ENCODE data around the gene SYNPR.

SYNPR gene

GRCh38 chr3:63561879-63562278 is 283.8 kb downstream of the SYNPR start:
- Histone ChIP-seq H3K9me3 (no peaks in the 10 kb centered on the region), H3K4me3 (no peak overlapping the region), H3K4me2 (no peak overlapping the region), H3K27me3 (no peaks in the 10 kb centered on the region), H3K36me3 (no peaks in the 10 kb centered on the region), H4K20me1 (no peaks in the 10 kb centered on the region), H3K9ac (no peak overlapping the region), H3K4me1 (no peaks in the 10 kb centered on the region), H3K27ac (no peak overlapping the region)
- TF ChIP-seq Cebpa-rat (IDR thresholded peaks at IDR 0.05), result no peak

DNA sequence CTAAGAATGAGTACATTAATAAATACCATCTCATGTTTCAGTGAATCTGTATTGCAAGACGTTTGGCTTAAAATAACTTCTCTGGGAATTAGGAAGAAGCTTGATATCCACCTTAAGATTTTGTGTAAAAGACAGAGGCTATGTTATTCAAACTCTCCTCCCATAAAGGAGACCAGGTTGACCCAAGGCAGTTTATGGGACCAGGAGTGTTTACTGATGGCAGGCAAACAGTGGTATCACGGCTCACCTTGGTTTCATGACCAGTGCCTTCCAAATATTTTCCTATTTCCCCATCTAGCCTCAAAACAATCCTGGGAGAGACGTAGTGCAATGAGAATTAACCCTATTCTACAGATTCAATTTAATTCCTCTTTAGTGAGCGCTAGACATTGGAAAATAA is 284.2 kb downstream of the SYNPR start:
- H3K27me3 ChIP-seq, result no peaks in the 10 kb centered on the region
- no peak for TF ChIP-seq Cebpa-rat (IDR thresholded peaks at IDR 0.05)
- no peak overlapping the region for H3K9ac ChIP-seq
- H3K4me3 ChIP-seq, result no peak overlapping the region
- no peaks in the 10 kb centered on the region for H3K9me3 ChIP-seq
- H3K27ac ChIP-seq, result no peak overlapping the region
- no peaks in the 10 kb centered on the region for H3K4me1 ChIP-seq
- no peaks in the 10 kb centered on the region for H4K20me1 ChIP-seq
- H3K36me3 ChIP-seq, result no peaks in the 10 kb centered on the region
- no peak overlapping the region for H3K4me2 ChIP-seq

DNA sequence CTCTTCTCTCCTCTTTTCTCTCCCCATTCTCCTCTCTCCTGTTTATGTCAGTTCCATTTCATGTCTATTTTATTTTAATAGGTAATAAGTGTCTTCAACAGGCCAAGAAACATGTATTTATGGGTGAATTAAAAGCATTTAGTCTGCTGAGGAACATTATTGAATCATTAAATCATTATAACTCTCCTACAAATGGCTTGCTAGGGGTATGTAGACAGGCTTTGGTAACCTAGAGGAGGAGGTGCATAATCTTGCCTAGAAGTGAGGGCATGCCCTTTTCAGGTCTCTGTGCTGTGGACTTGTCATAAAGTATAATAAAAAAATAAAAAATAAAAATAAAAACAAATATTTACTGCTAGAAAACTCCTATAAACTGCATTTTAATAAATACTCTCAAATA is 285.5 kb downstream of the SYNPR start:
- Histone ChIP-seq H3K27ac (no peak overlapping the region), H3K36me3 (no peaks in the 10 kb centered on the region), H3K9me3 (no peaks in the 10 kb centered on the region), H3K4me3 (no peak overlapping the region), H3K27me3 (no peaks in the 10 kb centered on the region), H4K20me1 (no peaks in the 10 kb centered on the region), H3K4me2 (no peak overlapping the region), H3K9ac (no peak overlapping the region), H3K4me1 (no peaks in the 10 kb centered on the region)
- TF ChIP-seq Cebpa-rat (IDR thresholded peaks at IDR 0.05), result no peak

DNA sequence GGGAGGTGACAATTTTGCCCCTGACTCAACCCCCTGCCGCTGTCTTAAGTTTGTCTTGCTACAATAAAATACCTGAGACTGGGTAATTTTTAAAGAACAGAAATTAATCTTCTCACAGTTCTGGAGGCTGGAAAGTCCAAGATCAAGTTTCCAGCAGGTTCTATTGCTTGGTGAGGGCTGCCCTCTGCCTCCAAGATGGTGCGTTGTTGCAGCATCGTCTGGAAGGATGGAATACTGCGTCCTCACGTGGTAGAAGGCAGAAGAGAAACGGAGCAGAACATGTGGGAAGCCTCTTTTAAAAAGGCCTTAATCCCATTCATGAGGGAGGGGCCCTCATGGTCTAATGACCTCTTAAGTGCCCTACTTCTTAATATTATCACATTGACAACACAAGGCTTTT is 287.1 kb downstream of the SYNPR start:
- TF ChIP-seq Cebpa-rat (IDR thresholded peaks at IDR 0.05), result no peak
- Histone ChIP-seq H3K27me3 (no peaks in the 10 kb centered on the region), H3K36me3 (no peaks in the 10 kb centered on the region), H3K4me2 (no peak overlapping the region), H3K9ac (no peak overlapping the region), H3K27ac (no peak overlapping the region), H4K20me1 (no peaks in the 10 kb centered on the region), H3K4me3 (no peak overlapping the region), H3K9me3 (no peaks in the 10 kb centered on the region), H3K4me1 (no peaks in the 10 kb centered on the region)

DNA sequence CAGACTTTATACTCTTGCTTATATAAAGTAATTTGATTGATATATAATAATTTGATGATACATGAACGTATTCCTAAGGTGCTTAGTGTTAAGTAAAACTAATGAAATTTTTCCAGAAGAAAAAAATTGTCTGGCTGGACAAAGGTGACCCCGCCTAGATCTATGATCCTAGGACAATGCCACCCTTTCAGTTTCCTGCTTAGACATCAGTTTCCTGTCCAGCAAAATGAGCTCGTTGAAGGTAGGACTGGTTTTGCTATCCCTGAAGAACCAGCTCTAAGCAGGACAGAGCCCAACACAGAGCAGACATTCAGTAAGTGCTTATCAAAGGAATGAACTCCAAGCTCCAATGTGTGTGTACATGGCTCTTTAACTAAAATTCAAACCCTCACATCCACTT is 293.6 kb downstream of the SYNPR start:
- Histone ChIP-seq H3K27me3 (no peaks in the 10 kb centered on the region), H3K4me1 (no peaks in the 10 kb centered on the region), H3K9me3 (no peaks in the 10 kb centered on the region), H3K4me2 (no peak overlapping the region), H3K9ac (no peak overlapping the region), H3K36me3 (no peaks in the 10 kb centered on the region), H3K27ac (no peak overlapping the region), H3K4me3 (no peak overlapping the region), H4K20me1 (no peaks in the 10 kb centered on the region)
- TF ChIP-seq Cebpa-rat (IDR thresholded peaks at IDR 0.05), result no peak

DNA sequence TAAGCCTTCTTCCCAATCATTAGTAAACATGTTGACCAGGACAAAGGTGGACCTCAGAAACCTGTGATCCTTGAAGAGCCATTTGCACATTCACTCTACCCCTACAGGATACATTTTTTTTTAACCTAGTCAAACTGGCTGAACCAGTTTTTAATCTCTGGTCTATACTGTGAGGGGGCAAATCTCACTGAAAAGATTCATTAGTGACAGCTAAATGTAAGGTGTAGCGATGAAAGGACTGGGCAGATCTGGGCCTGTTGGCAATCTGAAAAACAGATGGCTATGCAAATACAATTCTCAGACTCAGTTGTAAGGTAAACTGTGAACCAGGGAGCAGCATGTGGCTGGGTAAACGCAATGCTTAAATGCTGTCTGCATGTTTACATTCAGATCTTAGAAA is 298.7 kb downstream of the SYNPR start:
- Histone ChIP-seq H3K4me1 (no peaks in the 10 kb centered on the region), H3K27me3 (no peaks in the 10 kb centered on the region), H3K27ac (no peak overlapping the region), H4K20me1 (no peaks in the 10 kb centered on the region), H3K9ac (no peak overlapping the region), H3K4me2 (no peak overlapping the region), H3K9me3 (no peaks in the 10 kb centered on the region), H3K36me3 (no peaks in the 10 kb centered on the region), H3K4me3 (no peak overlapping the region)
- no peak for TF ChIP-seq Cebpa-rat (IDR thresholded peaks at IDR 0.05)

GRCh38 chr3:63578858-63579257 is 300.8 kb downstream of the SYNPR start:
- Histone ChIP-seq H3K9me3 (no peaks in the 10 kb centered on the region), H3K4me1 (no peaks in the 10 kb centered on the region), H3K36me3 (no peaks in the 10 kb centered on the region), H3K9ac (no peak overlapping the region), H3K4me2 (no peak overlapping the region), H3K27ac (no peak overlapping the region), H4K20me1 (no peaks in the 10 kb centered on the region), H3K27me3 (no peaks in the 10 kb centered on the region), H3K4me3 (no peak overlapping the region)
- TF ChIP-seq Cebpa-rat (IDR thresholded peaks at IDR 0.05), result no peak

- no peak for TF ChIP-seq Cebpa-rat (IDR thresholded peaks at IDR 0.05)
- H4K20me1 ChIP-seq, result no peaks in the 10 kb centered on the region
- H3K9ac ChIP-seq, result no peak overlapping the region
- H3K27me3 ChIP-seq, result no peaks in the 10 kb centered on the region
- H3K4me1 ChIP-seq, result no peaks in the 10 kb centered on the region
- no peaks in the 10 kb centered on the region for H3K9me3 ChIP-seq
- no peak overlapping the region for H3K27ac ChIP-seq
- H3K36me3 ChIP-seq, result no peaks in the 10 kb centered on the region
- H3K4me3 ChIP-seq, result no peak overlapping the region
- H3K4me2 ChIP-seq, result no peak overlapping the region
Observed at GRCh38 chr3:63580151-63580550, 302.0 kb downstream of the SYNPR start.

DNA sequence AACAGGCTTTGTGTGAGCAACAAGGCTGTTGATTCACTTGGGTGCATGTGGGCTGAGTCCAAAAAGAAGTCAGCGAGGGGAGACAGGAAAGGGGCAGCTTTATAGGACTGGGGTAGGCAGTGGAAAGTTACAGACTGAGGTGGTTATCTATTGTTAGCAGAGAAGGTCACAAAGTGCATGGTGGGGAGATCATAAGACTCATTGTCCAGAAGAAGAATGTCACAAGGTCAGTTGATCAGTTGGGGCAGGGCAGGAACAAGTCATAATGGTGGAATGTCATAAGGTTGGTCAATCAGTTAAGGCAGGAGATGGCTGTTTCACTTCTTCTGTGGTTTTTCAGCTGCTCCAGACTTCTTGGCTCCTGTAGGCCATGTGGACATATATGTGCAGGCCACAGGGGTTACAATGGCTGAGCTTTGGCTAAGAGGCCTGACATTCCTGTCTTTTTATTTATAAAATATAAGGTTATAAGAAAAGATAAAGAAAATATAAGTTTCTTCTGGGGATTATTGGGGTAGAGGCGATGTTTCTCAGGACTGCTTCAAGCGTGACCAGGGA is 304.9 kb downstream of the SYNPR start:
- no peak for TF ChIP-seq Cebpa-rat (IDR thresholded peaks at IDR 0.05)
- Histone ChIP-seq H4K20me1 (no peaks in the 10 kb centered on the region), H3K27me3 (no peaks in the 10 kb centered on the region), H3K9ac (no peak overlapping the region), H3K36me3 (no peaks in the 10 kb centered on the region), H3K27ac (no peak overlapping the region), H3K4me3 (no peak overlapping the region), H3K4me2 (no peak overlapping the region), H3K4me1 (no peaks in the 10 kb centered on the region), H3K9me3 (no peaks in the 10 kb centered on the region)

- H3K4me1 ChIP-seq, result no peaks in the 10 kb centered on the region
- no peak overlapping the region for H3K4me3 ChIP-seq
- H3K27me3 ChIP-seq, result no peaks in the 10 kb centered on the region
- H3K4me2 ChIP-seq, result no peak overlapping the region
- no peaks in the 10 kb centered on the region for H4K20me1 ChIP-seq
- no peak overlapping the region for H3K9ac ChIP-seq
- H3K36me3 ChIP-seq, result no peaks in the 10 kb centered on the region
- TF ChIP-seq Cebpa-rat (IDR thresholded peaks at IDR 0.05), result no peak
- H3K27ac ChIP-seq, result no peak overlapping the region
- H3K9me3 ChIP-seq, result peaks cover 9% of the 10 kb centered on the region
Observed at GRCh38 chr3:63584681-63585080, 306.6 kb downstream of the SYNPR start.

DNA sequence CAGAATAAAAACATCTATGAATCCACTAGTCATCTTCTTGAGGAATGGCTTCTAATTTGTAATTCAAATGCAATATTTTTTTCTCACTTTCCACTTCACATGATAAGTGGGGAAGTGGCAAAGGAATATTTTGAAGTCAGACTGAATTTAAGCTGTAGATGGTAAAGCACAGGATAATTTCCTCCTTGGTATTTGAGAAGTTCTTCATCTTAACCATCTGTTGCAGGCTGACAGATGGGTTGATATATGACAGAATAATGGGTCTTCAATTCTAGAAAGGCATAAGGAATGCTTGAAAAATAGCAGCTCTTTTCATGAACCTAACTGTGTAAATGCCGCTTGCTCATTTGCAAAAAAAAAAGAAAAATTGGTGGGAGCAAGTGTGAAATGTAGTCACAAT is 307.8 kb downstream of the SYNPR start:
- Histone ChIP-seq H3K4me2 (no peak overlapping the region), H3K27me3 (no peaks in the 10 kb centered on the region), H3K9ac (no peak overlapping the region), H4K20me1 (no peaks in the 10 kb centered on the region), H3K9me3 (peaks cover 9% of the 10 kb centered on the region), H3K4me3 (no peak overlapping the region), H3K36me3 (no peaks in the 10 kb centered on the region), H3K4me1 (no peaks in the 10 kb centered on the region), H3K27ac (no peak overlapping the region)
- no peak for TF ChIP-seq Cebpa-rat (IDR thresholded peaks at IDR 0.05)

Data from BLaER1 (cell line).